Peyer's patch (tissue), 4 donors: ENCODE measurements around the gene DPH2. TPM values are rescaled to one million over a fixed set of nuclear protein-coding genes. Genes with fewer than 3 reads are reported as not detected.

ENCODE experiments used
- DNase-seq, 3 donors: peaks; one replicate each; pipeline ENCODE4 v3.0.0-alpha.2; 2017 to 2019
- H3K27ac ChIP-seq, 4 donors: fragments of 200-600 bp; sonication (generic); one replicate each; pipeline ENCODE4 v1.5.1; 2016 to 2019
- H3K27me3 ChIP-seq, 2 donors: fragments of 200-600 bp; sonication (generic); one replicate each; pipeline ENCODE4 v1.5.1; 2019
- H3K36me3 ChIP-seq, 3 donors: fragments of 200-600 bp; sonication (generic); one replicate each; pipeline ENCODE4 v1.5.1; 2016 to 2019
- H3K4me1 ChIP-seq, 4 donors: fragments of 200-600 bp; sonication (generic); one replicate each; pipeline ENCODE4 v1.5.1; 2016 to 2019
- H3K4me3 ChIP-seq, 4 donors: fragments of 200-600 bp; sonication (generic); 1 replicate in 3 of 4; 2 replicates in 1 of 4; pipeline ENCODE4 v1.5.1; 2016 to 2019; ENCODE audit warnings: mild to moderate bottlenecking in 1 of 4
- H3K9me3 ChIP-seq, 4 donors: fragments of 200-600 bp; sonication (generic); one replicate each; pipeline ENCODE4 v1.5.1; 2016 to 2019; ENCODE audit warnings: mild to moderate bottlenecking in 1 of 4
- CTCF ChIP-seq, 6 experiments: fragments of 450-650 bp in 4 of 6; fragments of 200-600 bp in 2 of 6; sonication (generic) in 1 of 6; IDR thresholded peaks; one replicate each; pipeline ENCODE4 v1.5.1; 2017 to 2019; ENCODE audit warnings: antibody characterized with exemption in 6 of 6, mild to moderate bottlenecking in 3 of 6, moderate library complexity in 1 of 6
- POLR2A ChIP-seq, 2 donors: fragments of 450-650 bp; IDR thresholded peaks; one replicate each; pipeline ENCODE4 v1.5.1; 2017; ENCODE audit warnings: antibody characterized with exemption in 2 of 2, mild to moderate bottlenecking in 2 of 2, moderate library complexity in 2 of 2
- total RNA-seq, 4 donors: library from RNA; depleted of rRNA; stranded (reverse); fragments of >200 nt; gene quantifications; one replicate each; pipeline ENCODE4 v1.1.0, GENCODE V29; 2016

Gene DPH2
- total RNA-seq, 4 donors from 2014 or later, result 16.6 to 106 (median 38.6) TPM

- TF ChIP-seq POLR2A (IDR thresholded peaks at IDR 0.05) (no peak), CTCF (IDR thresholded peaks at IDR 0.05) (no peak)
- no peak overlapping the region for H3K4me3 ChIP-seq
- no peaks in the 10 kb centered on the region for H3K27me3 ChIP-seq
- no peak for DNase-seq
- no peak overlapping the region for H3K27ac ChIP-seq
- H3K9me3 ChIP-seq, result no peaks in the 10 kb centered on the region
- peaks cover 3 to 42% (median 7%) of the 10 kb centered on the region in 4 donors for H3K4me1 ChIP-seq
- peaks cover 0 to 18% (median 0%) of the 10 kb centered on the region in 3 donors for H3K36me3 ChIP-seq
These were observed 11.8 kb downstream of the DPH2 start for GRCh38 chr1:43981636-43982035.

- TF ChIP-seq POLR2A (IDR thresholded peaks at IDR 0.05), result no peak
- TF ChIP-seq CTCF (IDR thresholded peaks at IDR 0.05), result no peak
- Histone ChIP-seq H3K9me3 (no peaks in the 10 kb centered on the region), H3K36me3 (peaks cover 0 to 12% (median 0%) of the 10 kb centered on the region in 3 donors), H3K27me3 (no peaks in the 10 kb centered on the region), H3K4me3 (no peak overlapping the region), H3K4me1 (peaks cover 0 to 36% (median 7%) of the 10 kb centered on the region in 4 donors), H3K27ac (no peak overlapping the region)
- DNase-seq, result no peak
These were observed 12.4 kb downstream of the DPH2 start for GRCh38 chr1:43982241-43982640.

- Histone ChIP-seq H3K9me3 (no peaks in the 10 kb centered on the region), H3K4me3 (no peak overlapping the region), H3K4me1 (peaks cover 0 to 30% (median 7%) of the 10 kb centered on the region in 4 donors), H3K27ac (no peak overlapping the region), H3K27me3 (no peaks in the 10 kb centered on the region), H3K36me3 (peaks cover 0 to 6% (median 0%) of the 10 kb centered on the region in 3 donors)
- TF ChIP-seq CTCF (IDR thresholded peaks at IDR 0.05) (no peak), POLR2A (IDR thresholded peaks at IDR 0.05) (no peak)
- no peak for DNase-seq
These were observed 13.0 kb downstream of the DPH2 start for GRCh38 chr1:43982808-43983207.

GRCh38 chr1:43983253-43983899, 13.6 kb downstream of the DPH2 start:
- peaks cover 0 to under 1% (median 0%) of the 10 kb centered on the region in 3 donors for H3K36me3 ChIP-seq
- DNase-seq, result no peak

GRCh38 chr1:43984855-43985254, 15.0 kb downstream of the DPH2 start:
- H3K4me3 ChIP-seq, result no peak overlapping the region
- DNase-seq, result no peak
- no peaks in the 10 kb centered on the region for H3K9me3 ChIP-seq
- H3K27ac ChIP-seq, result no peak overlapping the region
- H3K4me1 ChIP-seq, result peaks cover 0 to 15% (median 3%) of the 10 kb centered on the region in 4 donors
- no peaks in the 10 kb centered on the region for H3K27me3 ChIP-seq
- H3K36me3 ChIP-seq, result no peaks in the 10 kb centered on the region
- TF ChIP-seq CTCF (IDR thresholded peaks at IDR 0.05), result no peak
- no peak for TF ChIP-seq POLR2A (IDR thresholded peaks at IDR 0.05)

More at GRCh38 chr1:43983253-43983899, 13.6 kb downstream of the DPH2 start:
- no peak for TF ChIP-seq POLR2A (IDR thresholded peaks at IDR 0.05)
- no peak for TF ChIP-seq CTCF (IDR thresholded peaks at IDR 0.05)
- no peaks in the 10 kb centered on the region for H3K9me3 ChIP-seq
- no peaks in the 10 kb centered on the region for H3K27me3 ChIP-seq
- H3K27ac ChIP-seq, result no peak overlapping the region
- peaks cover 0 to 24% (median 7%) of the 10 kb centered on the region in 4 donors for H3K4me1 ChIP-seq
- no peak overlapping the region for H3K4me3 ChIP-seq
